Muscle of leg (tissue), 11 donors: ENCODE results near the gene SEPHS1. TPM values are rescaled to one million over a fixed set of nuclear protein-coding genes. Genes with fewer than 3 reads are reported as not detected.

ENCODE experiments used
- DNase-seq: peaks from one replicate; pipeline ENCODE4 v3.0.0; 2013
- H3K27ac ChIP-seq: one replicate; pipeline ENCODE4 v1.5.1; 2013; ENCODE audit warnings: mild to moderate bottlenecking, low read length, control low read depth
- H3K27me3 ChIP-seq: one replicate; pipeline ENCODE4 v1.6.1; 2013; ENCODE audit warnings: low read length; ENCODE audit not compliant: control insufficient read depth, insufficient read depth
- H3K36me3 ChIP-seq: one replicate; pipeline ENCODE4 v1.6.1; 2013; ENCODE audit warnings: low read length; ENCODE audit not compliant: control insufficient read depth, insufficient read depth
- H3K4me1 ChIP-seq: one replicate; pipeline ENCODE4 v1.6.1; 2013; ENCODE audit warnings: low read length; ENCODE audit not compliant: control insufficient read depth, insufficient read depth
- H3K4me3 ChIP-seq: one replicate; pipeline ENCODE4 v1.5.1; 2013; ENCODE audit warnings: low read length, control low read depth
- H3K9me3 ChIP-seq: replicated peaks from 2 replicates; pipeline ENCODE4 v1.6.1; 2013; ENCODE audit warnings: low read depth, low read length; ENCODE audit not compliant: control insufficient read depth
- WGBS: methylation state at CpG from one replicate; pipeline ENCODE4 v1.1.5; 2013; ENCODE audit warnings: missing lambda C conversion rate; ENCODE audit not compliant: insufficient coverage; 5-methylcytosine and 5-hydroxymethylcytosine counted together
- polyA plus RNA-seq, 8 donors: library from polyadenylated mRNA; unstranded; fragments of 120-200 nt; gene quantifications; one replicate each; pipeline versions ENCODE4 v1.2.1 to v1.2.3, GENCODE V29; 2013; ENCODE audit warnings: inconsistent platforms in 1 of 8, low replicate concordance in 1 of 8; ENCODE audit not compliant: insufficient read length in 8 of 8, insufficient read depth in 1 of 8
- total RNA-seq: library from RNA; stranded (reverse); fragments of 120-200 nt; gene quantifications from one replicate; pipeline ENCODE4 v1.2.4, GENCODE V29; 2013

Gene SEPHS1
- total and polyA plus RNA-seq, 9 donors: 40.1 to 76.0 (median 62.3) TPM

DNA sequence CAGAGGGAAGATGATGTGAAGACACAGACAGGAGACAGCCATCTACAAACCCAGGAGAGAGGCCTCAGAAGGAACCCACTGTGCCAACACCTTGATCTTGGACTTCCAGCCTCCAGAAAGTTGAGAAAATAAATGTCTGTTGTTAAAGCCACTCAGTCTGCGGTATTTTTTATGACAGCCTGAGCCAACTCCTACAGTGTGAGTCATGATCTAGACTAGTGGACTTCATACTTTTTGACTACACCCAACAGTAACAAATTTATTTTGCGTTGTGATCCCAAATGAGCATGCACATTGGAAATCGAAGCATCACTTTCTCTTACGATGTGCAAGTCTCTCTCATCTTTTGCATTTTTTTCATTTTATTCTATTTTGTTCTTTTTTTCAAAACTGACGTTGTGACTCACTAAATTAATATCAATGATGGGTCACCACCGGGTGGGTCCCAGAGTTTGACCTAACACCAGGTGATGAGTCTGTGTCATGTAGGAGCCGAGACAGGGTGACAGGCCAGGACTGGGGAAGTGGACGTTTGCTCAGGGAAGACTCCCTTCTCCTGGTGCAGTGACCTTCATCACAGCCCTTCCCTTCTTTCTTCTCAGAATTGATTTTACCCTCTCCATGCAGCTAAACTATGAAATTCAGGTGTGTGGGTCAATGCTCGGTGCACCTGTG, 77.1 kb downstream of the SEPHS1 start:
- no peak overlapping the region for H3K4me3 ChIP-seq

DNA sequence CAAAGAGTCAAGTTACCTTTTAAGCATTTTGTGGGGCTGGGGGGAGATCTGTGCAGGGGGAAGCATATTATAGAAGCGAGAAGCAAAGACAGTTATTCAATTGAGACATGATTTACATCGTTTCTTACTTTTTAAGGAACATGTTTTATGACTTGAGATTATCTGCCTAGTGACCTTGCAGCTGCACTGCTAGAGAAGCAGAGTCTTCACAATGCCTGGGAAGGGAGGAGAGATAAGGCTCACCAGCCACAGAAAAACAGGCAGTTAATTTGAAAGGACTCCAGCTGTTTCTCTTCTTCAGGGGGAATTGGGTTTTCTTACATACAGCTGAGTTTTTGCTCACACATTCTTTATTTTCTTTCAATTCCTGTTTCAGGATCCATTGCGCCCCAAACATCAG, 79.3 kb downstream of the SEPHS1 start:
- no peak for DNase-seq
- H3K9me3 ChIP-seq: no peaks in the 10 kb centered on the region
- H3K4me1 ChIP-seq: peaks cover 22% of the 10 kb centered on the region
- no peak overlapping the region for H3K4me3 ChIP-seq
- H3K27ac ChIP-seq: no peak overlapping the region
- 14% methylated on average over 2 of the region's 3 CpGs for WGBS
- no peaks in the 10 kb centered on the region for H3K36me3 ChIP-seq
- H3K27me3 ChIP-seq: no peaks in the 10 kb centered on the region

More for the DNA sequence above, 77.1 kb downstream of the SEPHS1 start:
- DNase-seq: peak; percentile 54
- no peaks in the 10 kb centered on the region for H3K27me3 ChIP-seq
- H3K27ac ChIP-seq: peak overlapping the region; percentile 64
- no peaks in the 10 kb centered on the region for H3K36me3 ChIP-seq
- peaks cover 22% of the 10 kb centered on the region for H3K4me1 ChIP-seq
- H3K9me3 ChIP-seq: no peaks in the 10 kb centered on the region
- WGBS: 83% methylated on average over 1 of the region's 9 CpGs

DNA sequence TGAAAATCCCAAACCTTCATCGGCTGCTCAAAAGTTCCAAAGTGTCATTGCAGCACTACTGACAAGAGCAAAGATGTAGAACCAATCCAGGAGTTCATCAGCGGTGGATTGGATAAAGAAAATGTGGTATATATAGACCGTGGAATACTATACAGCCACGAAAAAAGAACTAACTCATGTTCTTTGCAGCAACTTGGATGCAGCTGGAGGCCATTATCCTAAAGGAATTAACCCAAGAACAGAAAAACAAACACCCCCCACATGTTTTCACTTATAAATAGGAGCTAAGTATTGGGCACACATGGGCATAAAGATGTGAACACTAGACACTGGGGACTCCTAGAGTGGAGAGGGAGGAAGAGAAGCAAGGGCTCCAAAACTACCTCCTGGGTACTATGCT, 79.8 kb downstream of the SEPHS1 start:
- no peak for DNase-seq
- no peaks in the 10 kb centered on the region for H3K27me3 ChIP-seq
- H3K4me3 ChIP-seq: no peak overlapping the region
- peaks cover 22% of the 10 kb centered on the region for H3K4me1 ChIP-seq
- no peaks in the 10 kb centered on the region for H3K9me3 ChIP-seq
- H3K27ac ChIP-seq: no peak overlapping the region
- H3K36me3 ChIP-seq: no peaks in the 10 kb centered on the region
- no CpG with 5 or more reads among the region's 4 CpGs for WGBS

Other genes with a start within 250 kb of the SEPHS1 start
- 19.7 TPM for gene OPTN, start 248.1 kb downstream of the SEPHS1 start, total RNA-seq
- gene OPTN, start 248.1 kb downstream of the SEPHS1 start, polyA plus RNA-seq: 10 to 100 TPM; 23.3 to 34.6 (median 28.4) TPM
- 5.1 TPM for gene MCM10, start 186.7 kb downstream of the SEPHS1 start, total RNA-seq
- 1 to 10 TPM; 4.5 to 7.5 (median 5.3) TPM for gene MCM10, start 186.7 kb downstream of the SEPHS1 start, polyA plus RNA-seq
- gene UCMA, start 113.9 kb downstream of the SEPHS1 start, total RNA-seq: 2.6 TPM
- 1 to 10 TPM in 4 of 8 donors, under 1 TPM in 4; 0.31 to 2.8 (median 0.85) TPM for gene UCMA, start 113.9 kb downstream of the SEPHS1 start, polyA plus RNA-seq
- gene PHYH, start 48.2 kb downstream of the SEPHS1 start, total RNA-seq: 35.4 TPM
- gene PHYH, start 48.2 kb downstream of the SEPHS1 start, polyA plus RNA-seq: 10 to 100 TPM; 28.4 to 43.2 (median 32.9) TPM
- gene BEND7, start 180.7 kb upstream of the SEPHS1 start, total RNA-seq: 5.6 TPM
- gene BEND7, start 180.7 kb upstream of the SEPHS1 start, polyA plus RNA-seq: 1 to 10 TPM; 5.0 to 7.3 (median 6.2) TPM
- 34.2 TPM for gene PRPF18, start 238.7 kb upstream of the SEPHS1 start, total RNA-seq
- gene PRPF18, start 238.7 kb upstream of the SEPHS1 start, polyA plus RNA-seq: 10 to 100 TPM; 22.1 to 28.0 (median 23.0) TPM